GM23248 (cell line): ENCODE data around the gene EDDM13. TPM values are rescaled to one million over a fixed set of nuclear protein-coding genes. Genes with fewer than 3 reads are reported as not detected.

Experiments
- DNase-seq: peaks from one replicate; pipeline ENCODE4 v3.0.0-alpha.2; 2015
- H2AFZ ChIP-seq: fragments of 200-600 bp; sonication (generic); 2 replicates; pipeline ENCODE4 v1.6.1; 2016; ENCODE audit warnings: antibody characterized with exemption
- H3F3A ChIP-seq: fragments of 200-600 bp; sonication (generic); 2 replicates; pipeline ENCODE4 v1.6.1; 2016; ENCODE audit warnings: mild to moderate bottlenecking, antibody characterized with exemption, mixed run types; ENCODE audit not compliant: insufficient read depth
- H3K27ac ChIP-seq: fragments of 200-600 bp; sonication (generic); 2 replicates; pipeline ENCODE4 v1.5.1; 2016; ENCODE audit warnings: mild to moderate bottlenecking
- H3K27me3 ChIP-seq: fragments of 200-600 bp; sonication (generic); replicated peaks from 2 replicates; pipeline ENCODE4 v1.6.1; 2016; ENCODE audit warnings: mild to moderate bottlenecking; ENCODE audit not compliant: insufficient read depth
- H3K36me3 ChIP-seq: fragments of 200-600 bp; sonication (generic); 2 replicates; pipeline ENCODE4 v1.6.1; 2016; ENCODE audit warnings: low read depth, mild to moderate bottlenecking
- H3K4me1 ChIP-seq: fragments of 200-600 bp; sonication (generic); 2 replicates; pipeline ENCODE4 v1.6.1; 2016; ENCODE audit warnings: mild to moderate bottlenecking; ENCODE audit not compliant: insufficient read depth
- H3K4me2 ChIP-seq: fragments of 200-600 bp; sonication (generic); one replicate; pipeline ENCODE4 v1.6.1; 2016; ENCODE audit warnings: mild to moderate bottlenecking; ENCODE audit not compliant: unreplicated experiment
- H3K4me3 ChIP-seq: fragments of 200-600 bp; sonication (generic); 2 replicates; pipeline ENCODE4 v1.5.1; 2016; ENCODE audit warnings: mild to moderate bottlenecking
- H3K79me2 ChIP-seq: fragments of 200-600 bp; sonication (generic); 2 replicates; pipeline ENCODE4 v1.6.1; 2016; ENCODE audit warnings: mild to moderate bottlenecking; ENCODE audit not compliant: insufficient read depth
- H3K9ac ChIP-seq: fragments of 200-600 bp; sonication (generic); 2 replicates; pipeline ENCODE4 v1.6.1; 2016; ENCODE audit warnings: mild to moderate bottlenecking
- H3K9me2 ChIP-seq: fragments of 200-600 bp; sonication (generic); 2 replicates; pipeline ENCODE4 v1.6.1; 2016; ENCODE audit warnings: mixed run types, mild to moderate bottlenecking, moderate library complexity; ENCODE audit not compliant: insufficient read depth
- H3K9me3 ChIP-seq: fragments of 200-600 bp; sonication (generic); one replicate; pipeline ENCODE4 v1.6.1; 2017; ENCODE audit warnings: low read depth
- H4K20me1 ChIP-seq: fragments of 200-600 bp; sonication (generic); 2 replicates; pipeline ENCODE4 v1.6.0; 2016; ENCODE audit not compliant: insufficient read depth
- EZH2 ChIP-seq: fragments of 200-600 bp; sonication (generic); IDR thresholded peaks from 2 replicates; pipeline ENCODE4 v1.6.1; 2018; ENCODE audit warnings: antibody characterized with exemption, mild to moderate bottlenecking; ENCODE audit not compliant: insufficient read depth, poor library complexity, severe bottlenecking
- EZH2phosphoT487 ChIP-seq: fragments of 200-600 bp; sonication (generic); IDR thresholded peaks from 2 replicates; pipeline ENCODE4 v1.6.1; 2018; ENCODE audit warnings: antibody characterized with exemption, moderate library complexity, mild to moderate bottlenecking, low read depth; ENCODE audit not compliant: insufficient read depth
- WGBS, 2 experiments: methylation state at CpG; one replicate each; pipeline ENCODE4 v1.1.6; 2015 to 2017; ENCODE audit warnings: low lambda C conversion rate in 2 of 2, low coverage in 1 of 2; ENCODE audit errors: missing lambda C conversion rate in 2 of 2; 5-methylcytosine and 5-hydroxymethylcytosine counted together
- in situ Hi-C: fragments of 300-500 bp; cut with MboI; formaldehyde crosslinking; loops from 2 replicates; pipeline ENCODE4 v1.15.0; 2020
- polyA plus RNA-seq: library from polyadenylated mRNA; unstranded; fragments of >200 nt; fragmentation: Nextera tagmentation; extraction: Ambion mirVana; gene quantifications from 2 replicates; pipeline ENCODE4 v1.2.1, GENCODE V29; 2016
- total RNA-seq: library from RNA; depleted of rRNA; stranded (reverse); fragments of >200 nt; shearing (Covaris generic); gene quantifications from 2 replicates; pipeline ENCODE4 v1.2.3, GENCODE V29; 2014

EDDM13 gene
- total and polyA plus RNA-seq, 2 experiments from 2014 or later: not detected

GRCh38 chr19:56316728-56317127 is 44.2 kb downstream of the EDDM13 start:
- no peaks in the 10 kb centered on the region for H3K9me3 ChIP-seq
- H2AFZ ChIP-seq: no peak overlapping the region
- H3K27me3 ChIP-seq: no peaks in the 10 kb centered on the region
- H3K79me2 ChIP-seq: peaks cover 23% of the 10 kb centered on the region
- in situ Hi-C loops: no loop called here
- no peak for TF ChIP-seq EZH2
- TF ChIP-seq EZH2phosphoT487: no peak
- H3K36me3 ChIP-seq: 0 out of 2 replicates have a peak, but pooled peaks cover 4% of the 10 kb centered on the region
- no peak overlapping the region for H3K4me2 ChIP-seq
- no peak for DNase-seq
- no peaks in the 10 kb centered on the region for H3F3A ChIP-seq
- no peaks in the 10 kb centered on the region for H4K20me1 ChIP-seq
- WGBS, 2 experiments: 77 to 80% methylated on average over 5 of the region's 5 CpGs
- no peak overlapping the region for H3K9ac ChIP-seq
- no peak overlapping the region for H3K27ac ChIP-seq
- H3K9me2 ChIP-seq: no peaks in the 10 kb centered on the region
- no peak overlapping the region for H3K4me3 ChIP-seq
- H3K4me1 ChIP-seq: peaks cover 13% of the 10 kb centered on the region

- WGBS, 2 experiments: 61 to 63% methylated on average over 2 of the region's 2 CpGs
Measured at GRCh38 chr19:56317749-56318148, 45.2 kb downstream of the EDDM13 start.

GRCh38 chr19:56319991-56320390 is 47.4 kb downstream of the EDDM13 start:
- no peak for DNase-seq
- 55 to 58% methylated on average over 3 of the region's 3 CpGs for WGBS, 2 experiments
- no peaks in the 10 kb centered on the region for H4K20me1 ChIP-seq
- in situ Hi-C loops: loop anchor here (10.0 kb wide), 1 partner anchor 245 kb away; no protein-coding TSS in a partner anchor
- H3K36me3 ChIP-seq: no peaks in the 10 kb centered on the region
- TF ChIP-seq EZH2: no peak
- TF ChIP-seq EZH2phosphoT487: no peak
- no peak overlapping the region for H3K9ac ChIP-seq
- H3K9me2 ChIP-seq: no peaks in the 10 kb centered on the region
- no peak overlapping the region for H3K4me3 ChIP-seq
- H3K79me2 ChIP-seq: 0 out of 2 replicates have a peak, but pooled peaks cover 5% of the 10 kb centered on the region
- H2AFZ ChIP-seq: no peak overlapping the region
- H3K27me3 ChIP-seq: no peaks in the 10 kb centered on the region
- H3K4me1 ChIP-seq: peaks cover 6% of the 10 kb centered on the region; the same call in 1 of the 2 replicates
- no peaks in the 10 kb centered on the region for H3F3A ChIP-seq
- no peaks in the 10 kb centered on the region for H3K9me3 ChIP-seq
- H3K27ac ChIP-seq: no peak overlapping the region
- no peak overlapping the region for H3K4me2 ChIP-seq

More at GRCh38 chr19:56317749-56318148, 45.2 kb downstream of the EDDM13 start:
- no peak for DNase-seq
- no peak for TF ChIP-seq EZH2
- TF ChIP-seq EZH2phosphoT487: no peak
- no peak overlapping the region for H3K27ac ChIP-seq
- H2AFZ ChIP-seq: no peak overlapping the region
- peaks cover 13% of the 10 kb centered on the region for H3K4me1 ChIP-seq
- no peaks in the 10 kb centered on the region for H3F3A ChIP-seq
- H3K9ac ChIP-seq: no peak overlapping the region
- no peaks in the 10 kb centered on the region for H4K20me1 ChIP-seq
- no peaks in the 10 kb centered on the region for H3K9me2 ChIP-seq
- no peaks in the 10 kb centered on the region for H3K27me3 ChIP-seq
- H3K9me3 ChIP-seq: no peaks in the 10 kb centered on the region
- in situ Hi-C loops: no loop called here
- no peaks in the 10 kb centered on the region for H3K36me3 ChIP-seq
- no peak overlapping the region for H3K4me2 ChIP-seq
- peaks cover 18% of the 10 kb centered on the region for H3K79me2 ChIP-seq
- H3K4me3 ChIP-seq: no peak overlapping the region

GRCh38 chr19:56321254-56321988 is 48.9 kb downstream of the EDDM13 start:
- in situ Hi-C loops: loop anchor here (10.0 kb wide), 1 partner anchor 247 kb away; no protein-coding TSS in a partner anchor
- H3K27me3 ChIP-seq: no peaks in the 10 kb centered on the region
- no peak overlapping the region for H3K9ac ChIP-seq
- H4K20me1 ChIP-seq: no peaks in the 10 kb centered on the region
- DNase-seq: no peak
- H3K79me2 ChIP-seq: no peaks in the 10 kb centered on the region
- no peak overlapping the region for H3K4me2 ChIP-seq
- no peaks in the 10 kb centered on the region for H3K36me3 ChIP-seq
- TF ChIP-seq EZH2phosphoT487 (no peak), EZH2 (no peak)
- H3K4me1 ChIP-seq: no peaks in the 10 kb centered on the region
- no peaks in the 10 kb centered on the region for H3K9me2 ChIP-seq
- no peak overlapping the region for H2AFZ ChIP-seq
- no peak overlapping the region for H3K4me3 ChIP-seq
- WGBS, 2 experiments: 67 to 69% methylated on average over 8 of the region's 8 CpGs
- H3K27ac ChIP-seq: no peak overlapping the region
- no peaks in the 10 kb centered on the region for H3F3A ChIP-seq
- H3K9me3 ChIP-seq: no peaks in the 10 kb centered on the region
